ENCODE measurements around the gene PPP1R14D.

PPP1R14D gene

GRCh38 chr15:40808861-40809450 lies 19.6 kb downstream of the PPP1R14D start:
- no peak for TF ChIP-seq CTCF (IDR thresholded peaks at IDR 0.05; ENCODE audit: low read depth, low read length, missing control alignments)
- no peak overlapping the region for H3K4me3 ChIP-seq (ENCODE audit: low read depth, low read length)
- in situ Hi-C loops (cut with HindIII; ENCODE audit: low sequenced_read_pairs), result no loop called here
- DNase-seq (ENCODE audit: low read depth), result no peak

- in situ Hi-C loops (cut with HindIII; ENCODE audit: low sequenced_read_pairs), result no loop called here
- no peak for TF ChIP-seq CTCF (IDR thresholded peaks at IDR 0.05; ENCODE audit: low read depth, low read length, missing control alignments)
- H3K4me3 ChIP-seq (ENCODE audit: low read depth, low read length), result peak overlapping the region; percentile 86
- no peak for DNase-seq (ENCODE audit: low read depth)
Observed at GRCh38 chr15:40807888-40808461, 20.5 kb downstream of the PPP1R14D start.

GRCh38 chr15:40807028-40807887 lies 21.2 kb downstream of the PPP1R14D start, which contains the start of the genes DNAJC17 and ZFYVE19:
TSS of gene DNAJC17 (minus strand) at chr15:40807473. CDS start at chr15:40807446, 27 bp downstream.
TSS of gene ZFYVE19 (plus strand) at chr15:40807089. CDS start at chr15:40807590, 501 bp downstream.
- TF ChIP-seq CTCF (IDR thresholded peaks at IDR 0.05; ENCODE audit: low read depth, low read length, missing control alignments), result no peak
- in situ Hi-C loops (cut with HindIII; ENCODE audit: low sequenced_read_pairs), result no loop called here

GRCh38 chr15:40806672-40807027 lies 21.9 kb downstream of the PPP1R14D start:
- TF ChIP-seq CTCF (IDR thresholded peaks at IDR 0.05; ENCODE audit: low read depth, low read length, missing control alignments), result no peak
- in situ Hi-C loops (cut with HindIII; ENCODE audit: low sequenced_read_pairs), result no loop called here
- DNase-seq (ENCODE audit: low read depth), result no peak
- peak overlapping the region; percentile 86 for H3K4me3 ChIP-seq (ENCODE audit: low read depth, low read length)

More at GRCh38 chr15:40807028-40807887, 21.2 kb downstream of the PPP1R14D start, which contains the start of the genes DNAJC17 and ZFYVE19:
- H3K4me3 ChIP-seq (ENCODE audit: low read depth, low read length), result peak within 1 kb of the TSS; percentile 86
- DNase-seq (ENCODE audit: low read depth), result peak; percentile 97

- TF ChIP-seq CTCF (IDR thresholded peaks at IDR 0.05; ENCODE audit: low read depth, low read length, missing control alignments), result no peak
- H3K4me3 ChIP-seq (ENCODE audit: low read depth, low read length), result no peak overlapping the region
- in situ Hi-C loops (cut with HindIII; ENCODE audit: low sequenced_read_pairs), result no loop called here
- no peak for DNase-seq (ENCODE audit: low read depth)
Observed at GRCh38 chr15:40803688-40804087, 24.8 kb downstream of the PPP1R14D start.

GRCh38 chr15:40803076-40803475 lies 25.4 kb downstream of the PPP1R14D start:
- TF ChIP-seq CTCF (IDR thresholded peaks at IDR 0.05; ENCODE audit: low read depth, low read length, missing control alignments), result no peak
- in situ Hi-C loops (cut with HindIII; ENCODE audit: low sequenced_read_pairs), result no loop called here
- no peak overlapping the region for H3K4me3 ChIP-seq (ENCODE audit: low read depth, low read length)

More at GRCh38 chr15:40803076-40803475, 25.4 kb downstream of the PPP1R14D start:
- no peak for DNase-seq (ENCODE audit: low read depth)

Data from astrocyte of the cerebellum (primary cell).